ENCODE measurements around the gene C10orf90.
A peak's percentile ranks its signal among the peaks of the same experiment; 100 is the strongest.
"Not testable (repeated sequence)": the region's sequence is repeated elsewhere in the genome, so short reads cannot be mapped to it uniquely, and the experiment has no call there.

C10orf90 gene

DNA sequence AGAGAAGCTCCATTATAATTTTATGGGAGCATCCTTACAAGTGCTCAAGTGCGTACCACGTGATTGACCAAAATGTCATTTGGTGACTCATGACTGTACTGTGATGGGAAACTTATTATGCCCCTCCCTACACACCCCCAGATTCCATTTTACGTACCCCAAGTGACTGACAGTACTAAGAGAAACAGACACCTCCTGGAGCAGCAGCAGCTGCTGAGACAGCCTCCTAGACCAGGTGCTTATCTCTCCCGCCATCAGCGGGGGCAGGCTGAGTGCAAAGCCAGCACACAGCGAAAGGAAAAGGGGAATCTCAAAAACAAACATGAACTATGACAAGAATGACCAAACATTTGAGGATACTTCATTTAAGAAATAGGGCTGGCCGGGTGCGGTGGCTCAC, 278.0 kb downstream of the C10orf90 start:
- no peak for ATAC-seq
- Mint-ChIP-seq H3K27me3 (peaks cover 2% of the 10 kb centered on the region), H3K4me1 (peaks cover under 1% of the 10 kb centered on the region), H3K4me3 (no peak overlapping the region), H3K27ac (no peak overlapping the region), H3K36me3 (no peaks in the 10 kb centered on the region), H3K9me3 (peaks cover 5% of the 10 kb centered on the region)

DNA sequence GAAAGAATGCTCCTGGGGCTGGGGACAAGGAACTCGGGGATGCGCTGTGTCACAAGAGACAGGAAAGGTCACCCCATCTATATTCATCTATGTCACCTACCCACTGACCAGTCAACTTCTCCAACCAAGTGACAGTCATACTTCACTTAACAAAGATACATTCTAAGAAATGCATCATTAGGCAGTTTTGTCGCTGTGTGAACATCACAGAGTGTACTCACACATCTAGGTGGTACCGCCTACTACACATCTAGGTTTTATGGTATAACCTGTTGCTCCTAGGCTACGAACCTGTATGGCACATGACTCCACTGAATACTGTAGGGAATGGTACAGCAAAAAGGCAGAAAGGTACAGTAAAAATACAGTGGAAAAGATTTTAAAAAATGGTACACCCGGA, 278.4 kb downstream of the C10orf90 start:
- H3K27ac Mint-ChIP-seq = no peak overlapping the region
- no peak for ATAC-seq
- peaks cover 6% of the 10 kb centered on the region for H3K27me3 Mint-ChIP-seq
- peaks cover 5% of the 10 kb centered on the region for H3K4me1 Mint-ChIP-seq
- H3K36me3 Mint-ChIP-seq = peaks cover 2% of the 10 kb centered on the region
- no peak overlapping the region for H3K4me3 Mint-ChIP-seq
- peaks cover 5% of the 10 kb centered on the region for H3K9me3 Mint-ChIP-seq

DNA sequence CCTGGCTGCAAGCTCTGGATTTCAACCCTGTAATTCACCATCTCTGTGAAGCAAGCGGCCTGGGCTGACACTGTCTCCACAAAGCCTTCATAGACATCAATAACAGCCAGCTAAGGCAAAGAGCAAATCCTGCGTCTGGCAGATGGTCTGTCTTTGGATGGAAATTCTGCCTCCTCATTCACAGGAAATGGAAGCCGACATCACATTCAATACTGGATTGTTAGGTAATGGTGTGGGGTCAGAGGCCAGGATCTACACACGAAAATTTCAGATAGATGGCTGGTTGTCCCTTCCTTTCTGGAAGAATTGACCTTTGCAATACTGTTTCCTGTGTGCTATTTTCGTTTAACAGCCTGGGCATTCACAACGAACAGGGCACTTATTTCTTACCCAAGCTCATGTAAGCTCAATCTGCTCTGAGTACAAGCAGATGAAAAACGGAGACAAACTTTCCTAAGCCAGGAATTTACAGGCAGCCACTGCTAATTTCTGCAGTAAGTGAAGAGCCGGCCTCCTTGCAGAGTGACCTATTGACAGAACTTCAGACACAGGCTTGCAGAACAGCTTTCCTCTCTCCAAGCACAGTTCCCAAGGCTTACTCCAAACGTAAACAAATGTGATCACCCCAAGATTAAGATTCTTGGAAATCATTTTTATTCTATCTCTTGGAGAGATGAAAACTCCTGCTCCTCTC, 279.2 kb downstream of the C10orf90 start:
- Mint-ChIP-seq H3K4me3 (no peak overlapping the region), H3K27me3 (peaks cover 13% of the 10 kb centered on the region), H3K9me3 (peaks cover 5% of the 10 kb centered on the region), H3K4me1 (peaks cover 9% of the 10 kb centered on the region), H3K27ac (no peak overlapping the region), H3K36me3 (peaks cover 5% of the 10 kb centered on the region)
- ATAC-seq = no peak

DNA sequence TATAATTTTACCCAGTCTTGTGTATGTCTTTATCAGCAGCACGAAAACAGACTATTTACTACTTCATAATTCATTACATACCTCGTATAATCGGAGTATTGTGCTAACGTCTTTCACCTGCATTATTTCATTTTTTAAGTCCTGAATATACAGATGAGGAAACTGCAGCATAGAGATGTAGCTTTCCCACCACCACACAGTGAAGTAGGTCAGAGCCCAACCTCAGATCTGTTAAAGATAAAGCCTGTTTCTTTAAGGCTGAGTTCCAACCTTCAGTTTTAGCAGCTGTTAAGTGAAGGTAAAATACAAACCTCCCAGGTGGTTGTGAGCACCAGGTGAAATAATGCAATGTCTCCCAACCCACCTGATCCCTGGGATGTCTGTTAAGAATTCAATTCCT, 280.2 kb downstream of the C10orf90 start:
- ATAC-seq = no peak
- H3K4me3 Mint-ChIP-seq = no peak overlapping the region
- H3K27ac Mint-ChIP-seq = no peak overlapping the region

DNA sequence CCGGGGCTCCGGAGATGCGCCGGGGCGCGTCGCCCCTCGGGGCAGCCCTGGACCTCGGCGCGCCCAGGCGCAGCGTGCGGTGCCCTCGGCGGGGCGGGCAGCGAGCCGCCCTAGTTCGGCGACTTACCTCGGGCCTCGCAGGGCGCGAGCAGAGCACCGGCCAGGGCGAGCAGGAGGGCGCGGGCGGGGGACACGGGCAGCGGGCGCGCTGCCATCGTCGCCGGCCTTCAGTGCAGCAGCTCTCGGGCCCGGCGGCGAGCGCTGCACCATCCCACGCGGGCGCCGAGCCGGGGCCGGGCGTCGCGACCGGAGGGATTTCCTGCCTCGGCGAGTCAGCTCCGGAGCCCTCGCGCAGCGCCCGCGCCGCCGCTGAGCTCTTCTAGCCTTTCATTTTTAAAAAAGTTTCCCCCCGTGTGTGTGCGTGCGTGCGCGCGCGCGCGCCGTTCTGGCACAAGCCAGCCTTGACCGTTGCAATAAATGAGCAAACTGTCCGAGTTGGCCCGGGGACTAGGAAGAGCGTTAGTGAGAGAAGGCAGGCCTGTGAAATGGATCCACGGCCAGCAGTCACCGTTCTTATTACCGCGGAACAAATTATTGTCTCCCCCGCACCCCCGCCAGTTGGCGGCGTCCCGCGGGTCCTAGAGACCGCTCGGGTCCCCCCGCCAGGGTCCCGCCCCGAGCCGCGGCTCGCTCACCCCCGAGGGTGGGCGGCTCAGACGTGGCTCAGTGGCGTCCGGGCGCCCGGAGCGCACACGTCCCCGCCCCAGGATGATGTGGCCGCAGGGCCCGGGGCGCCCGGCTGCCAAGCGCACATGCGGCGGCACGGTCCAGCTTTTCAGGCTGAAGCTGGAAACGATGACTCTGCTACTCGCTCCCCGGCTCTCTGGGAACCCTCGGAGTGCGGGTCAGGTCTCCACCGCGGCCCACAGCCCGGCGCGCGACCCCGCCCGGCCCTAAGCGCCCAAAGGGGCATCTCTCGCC, 282.3 kb downstream of the C10orf90 start, which contains the start of gene ADAM12:
Gene ADAM12, minus strand, starts transcription at position 547 of the 981 bp plus-strand sequence. Its CDS starts 332 bp downstream, at position 215.
- peaks cover 8% of the 10 kb centered on the region for H3K9me3 Mint-ChIP-seq
- ATAC-seq = peak; percentile 36
- H3K4me1 Mint-ChIP-seq = peaks cover 9% of the 10 kb centered on the region
- H3K36me3 Mint-ChIP-seq = peaks cover 5% of the 10 kb centered on the region
- peak within 1 kb of the TSS; percentile 9 for H3K27ac Mint-ChIP-seq
- H3K27me3 Mint-ChIP-seq = peaks cover 34% of the 10 kb centered on the region
- H3K4me3 Mint-ChIP-seq = peak within 1 kb of the TSS; percentile 43

More for the DNA sequence above, 280.2 kb downstream of the C10orf90 start:
- Mint-ChIP-seq H3K27me3 (peaks cover 24% of the 10 kb centered on the region), H3K36me3 (peaks cover 5% of the 10 kb centered on the region), H3K4me1 (peaks cover 9% of the 10 kb centered on the region), H3K9me3 (peaks cover 9% of the 10 kb centered on the region)

DNA sequence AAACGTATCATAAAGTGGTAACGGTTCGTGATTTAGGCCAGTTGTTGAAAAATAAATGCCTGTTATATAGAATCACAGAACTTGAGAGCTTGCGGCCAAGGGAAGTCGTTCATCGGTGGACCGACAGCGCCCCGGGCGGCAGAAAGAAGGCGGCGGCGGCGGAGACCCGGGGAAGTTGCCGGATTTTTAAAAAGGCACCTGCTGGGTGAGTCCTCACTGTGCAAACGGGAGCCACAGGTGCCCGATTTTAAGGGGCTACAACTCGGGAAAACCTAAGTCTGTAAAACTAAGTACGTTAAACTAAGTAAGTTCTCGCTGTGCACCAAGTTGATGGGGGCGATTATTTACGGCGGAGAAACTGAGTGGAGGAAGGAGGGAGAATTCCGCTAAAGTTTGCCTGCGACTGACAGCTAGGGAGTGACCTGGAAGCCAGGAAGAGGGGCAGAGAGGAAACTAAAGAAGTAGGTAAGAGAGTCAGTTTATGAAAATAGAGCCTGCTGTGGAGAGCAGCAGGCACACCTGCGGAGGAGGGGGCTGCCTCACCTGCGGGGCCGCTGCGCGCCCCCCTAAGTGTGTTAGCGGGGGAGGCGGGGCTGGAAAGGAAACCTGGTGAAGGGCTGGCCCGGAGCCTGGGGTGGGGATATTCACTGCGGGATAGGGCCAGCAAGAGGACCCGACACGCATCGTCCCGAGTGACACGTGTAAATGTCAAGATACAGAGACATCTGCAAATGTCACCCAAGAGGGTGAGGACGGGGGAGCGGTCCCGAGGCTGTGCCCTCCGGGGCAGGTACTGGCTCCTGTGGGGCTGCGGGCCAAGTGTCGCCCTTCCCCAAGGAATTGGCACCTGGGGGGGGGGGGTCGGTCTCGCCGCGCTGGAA, 283.2 kb downstream of the C10orf90 start:
- H3K4me3 Mint-ChIP-seq = peak overlapping the region; percentile 43
- ATAC-seq = no peak
- H3K36me3 Mint-ChIP-seq = peaks cover 5% of the 10 kb centered on the region
- peak overlapping the region; percentile 9 for H3K27ac Mint-ChIP-seq
- H3K4me1 Mint-ChIP-seq = peaks cover 9% of the 10 kb centered on the region
- peaks cover 9% of the 10 kb centered on the region for H3K9me3 Mint-ChIP-seq
- H3K27me3 Mint-ChIP-seq = peaks cover 34% of the 10 kb centered on the region

DNA sequence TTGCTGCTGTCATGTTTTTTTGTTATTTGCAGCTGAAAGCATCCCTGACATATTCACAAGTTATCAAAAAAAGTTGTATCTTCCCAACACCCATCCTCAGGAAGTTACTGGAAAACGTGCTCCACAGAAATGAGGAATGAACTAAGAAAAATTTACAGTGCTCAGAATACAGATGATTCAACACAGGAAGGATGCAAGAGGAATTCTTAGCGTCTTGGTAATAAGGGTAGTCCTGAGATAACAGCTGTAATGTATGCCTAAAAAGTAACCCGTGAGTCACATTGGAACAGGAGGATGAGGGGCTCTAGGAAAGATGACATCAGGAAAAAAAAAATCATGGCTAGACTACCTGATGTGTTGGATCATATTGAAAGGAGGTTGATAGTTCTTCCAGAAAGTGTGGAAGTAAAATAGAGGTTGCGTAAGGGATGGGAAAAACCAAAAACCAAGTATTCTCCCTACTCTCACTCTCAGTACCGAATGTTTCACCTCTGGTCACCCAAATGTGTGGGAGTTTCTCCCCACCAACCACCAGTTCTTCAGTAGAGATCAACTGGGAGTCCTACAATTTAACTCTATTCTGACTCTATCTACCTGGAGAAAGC, 286.1 kb downstream of the C10orf90 start:
- Mint-ChIP-seq H3K4me3 (no peak overlapping the region), H3K9me3 (peaks cover 9% of the 10 kb centered on the region), H3K36me3 (peaks cover 5% of the 10 kb centered on the region), H3K27me3 (peaks cover 34% of the 10 kb centered on the region), H3K27ac (no peak overlapping the region), H3K4me1 (peaks cover 9% of the 10 kb centered on the region)
- ATAC-seq = no peak

DNA sequence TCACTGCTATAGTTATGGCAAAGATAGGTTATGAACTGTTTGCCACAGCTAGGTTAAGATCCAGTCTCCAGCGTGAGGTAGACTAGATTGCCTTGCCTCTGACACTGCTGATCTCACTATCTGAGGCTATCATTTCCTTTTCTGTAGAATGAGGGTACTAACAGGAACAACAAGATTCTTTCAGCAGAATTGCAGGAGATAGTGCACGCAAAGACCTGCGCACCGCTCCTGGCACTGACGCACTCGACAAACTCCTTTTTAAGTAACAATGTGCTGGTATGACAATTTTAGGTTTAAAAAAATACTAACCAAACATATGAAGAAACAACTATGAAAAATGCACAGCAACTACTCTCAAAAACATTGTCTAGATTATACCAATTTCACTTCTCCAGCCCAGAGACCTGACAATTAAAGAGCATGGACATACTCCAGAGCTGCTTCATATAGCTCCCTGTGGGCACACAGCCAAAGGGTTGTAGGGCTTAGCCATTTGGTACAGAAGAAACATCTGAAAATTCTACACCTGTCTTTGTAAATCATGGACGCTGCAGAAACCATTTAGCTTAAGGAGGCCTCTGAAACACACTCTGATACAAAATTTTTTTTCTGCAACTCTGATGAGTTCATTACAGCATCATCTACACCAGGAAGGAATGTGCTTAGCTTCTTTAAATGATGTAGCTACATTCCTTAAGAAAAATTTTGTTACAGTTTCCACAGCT, 290.0 kb downstream of the C10orf90 start:
- no peaks in the 10 kb centered on the region for H3K4me1 Mint-ChIP-seq
- H3K4me3 Mint-ChIP-seq = no peak overlapping the region
- ATAC-seq = no peak
- no peaks in the 10 kb centered on the region for H3K36me3 Mint-ChIP-seq
- H3K9me3 Mint-ChIP-seq = peaks cover 8% of the 10 kb centered on the region
- H3K27ac Mint-ChIP-seq = no peak overlapping the region
- H3K27me3 Mint-ChIP-seq = peaks cover 12% of the 10 kb centered on the region

DNA sequence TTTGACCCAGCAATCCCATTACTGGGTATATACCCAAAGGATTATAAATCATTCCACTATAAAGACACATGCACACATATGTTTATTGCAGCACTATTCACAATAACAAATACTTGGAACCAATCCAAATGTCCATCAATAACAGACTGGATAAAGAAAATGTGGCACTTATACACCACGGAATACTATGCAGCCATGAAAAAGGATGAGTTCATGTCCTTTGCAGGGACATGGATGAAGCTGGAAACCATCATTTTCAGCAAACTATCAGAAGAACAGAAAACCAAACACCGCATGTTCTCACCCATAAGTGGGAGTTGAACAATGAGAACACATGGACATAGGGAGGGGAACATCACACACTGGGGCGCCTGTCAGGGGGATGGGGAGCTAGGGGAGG, 291.3 kb downstream of the C10orf90 start:
- peaks cover 14% of the 10 kb centered on the region for H3K9me3 Mint-ChIP-seq
- H3K27me3 Mint-ChIP-seq, H3K4me1 Mint-ChIP-seq, H3K27ac Mint-ChIP-seq, H3K4me3 Mint-ChIP-seq, ATAC-seq, H3K36me3 Mint-ChIP-seq: not testable (repeated sequence)

DNA sequence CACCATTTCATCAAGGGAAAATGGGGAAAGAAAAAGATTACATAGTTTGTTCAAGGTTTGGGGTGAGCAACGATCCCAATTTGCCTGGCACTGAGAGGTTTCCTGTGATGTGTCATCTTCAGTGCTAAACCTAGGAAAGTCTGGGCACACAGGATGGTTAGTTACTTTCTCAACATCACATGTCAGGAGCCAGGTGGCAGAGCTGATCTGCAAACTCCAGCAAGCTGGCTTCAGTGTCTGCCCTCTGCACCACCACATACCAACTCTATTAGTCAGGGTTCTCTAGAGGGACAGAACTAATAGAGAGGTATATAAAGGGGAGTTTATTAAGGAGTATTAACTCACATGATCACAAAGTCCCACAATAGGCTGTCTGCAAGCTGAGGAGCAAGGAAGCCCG, 293.5 kb downstream of the C10orf90 start:
- no peaks in the 10 kb centered on the region for H3K4me1 Mint-ChIP-seq
- H3K9me3 Mint-ChIP-seq = peaks cover 11% of the 10 kb centered on the region
- H3K27ac Mint-ChIP-seq = no peak overlapping the region
- no peaks in the 10 kb centered on the region for H3K36me3 Mint-ChIP-seq
- no peaks in the 10 kb centered on the region for H3K27me3 Mint-ChIP-seq
- H3K4me3 Mint-ChIP-seq = no peak overlapping the region
- no peak for ATAC-seq

DNA sequence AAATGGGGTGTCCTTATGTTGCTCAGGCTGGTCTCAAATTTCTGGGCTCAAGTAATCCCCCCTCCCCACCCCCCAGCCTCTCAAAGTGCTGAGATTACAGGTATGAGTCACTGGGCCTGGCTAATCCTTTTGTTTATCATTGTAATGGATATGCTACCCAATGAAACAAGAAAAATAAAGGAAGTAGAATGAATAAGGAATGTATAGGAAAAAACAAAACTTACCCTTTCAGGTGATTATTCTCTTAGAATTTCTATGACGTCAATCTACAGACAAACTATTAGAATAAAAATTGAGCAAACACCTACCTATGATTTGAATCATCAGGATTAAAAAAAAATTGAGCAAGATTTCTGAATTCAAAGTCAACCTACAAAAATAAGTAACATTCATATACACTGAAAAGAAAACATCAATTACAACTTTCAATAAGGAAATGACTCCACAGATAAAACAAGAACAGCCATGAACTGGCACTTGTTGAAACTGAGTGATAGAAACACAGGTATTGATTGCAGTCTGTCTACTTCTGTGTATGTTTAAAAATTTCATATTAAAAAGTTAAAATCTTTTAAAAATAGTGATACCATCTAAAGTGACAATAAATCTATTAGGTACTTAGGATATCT, 294.5 kb downstream of the C10orf90 start:
- Mint-ChIP-seq H3K27ac (no peak overlapping the region), H3K36me3 (no peaks in the 10 kb centered on the region), H3K4me3 (no peak overlapping the region), H3K27me3 (no peaks in the 10 kb centered on the region), H3K4me1 (no peaks in the 10 kb centered on the region), H3K9me3 (peaks cover 11% of the 10 kb centered on the region)
- ATAC-seq = no peak

DNA sequence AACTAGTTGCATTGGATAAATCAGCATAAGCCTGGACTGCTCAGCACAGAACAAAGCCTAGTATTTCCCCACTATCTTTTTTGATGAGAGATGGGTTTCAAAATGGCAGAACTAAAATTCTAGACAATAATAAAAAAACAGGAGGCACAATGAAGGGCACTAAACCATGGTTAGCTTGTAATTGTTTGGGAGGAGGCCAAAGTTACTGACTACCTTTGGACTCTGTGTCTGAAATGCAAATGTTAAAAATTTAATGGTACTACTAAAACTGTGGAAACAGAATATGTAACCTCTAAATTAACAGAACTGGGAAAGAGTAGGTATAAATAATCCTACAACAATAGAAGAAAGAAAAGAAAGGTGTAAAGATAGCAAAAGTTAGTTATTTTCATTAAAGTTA, 295.2 kb downstream of the C10orf90 start:
- no peaks in the 10 kb centered on the region for H3K4me1 Mint-ChIP-seq
- peaks cover 11% of the 10 kb centered on the region for H3K9me3 Mint-ChIP-seq
- no peak overlapping the region for H3K27ac Mint-ChIP-seq
- no peak for ATAC-seq
- H3K36me3 Mint-ChIP-seq = no peaks in the 10 kb centered on the region
- no peaks in the 10 kb centered on the region for H3K27me3 Mint-ChIP-seq
- no peak overlapping the region for H3K4me3 Mint-ChIP-seq
